ENCODE measurements around the gene TRMT2B. TPM values are rescaled to one million over a fixed set of nuclear protein-coding genes. Genes with fewer than 3 reads are reported as not detected.

The TRMT2B gene
- total RNA-seq, 1 experiment from 2014 or later, result 39.7 TPM

- DNase-seq (ENCODE audit: low read depth, low spot score) (no peak), ATAC-seq (no peak)
- intact Hi-C loops (cut with micrococcal nuclease; ENCODE audit: unreplicated experiment), result no loop called here
- Histone ChIP-seq H3K9me3 (ENCODE audit: control insufficient read depth, insufficient read depth, low read depth, low read length) (no peaks in the 10 kb centered on the region), H3K36me3 (ENCODE audit: control insufficient read depth, insufficient read depth, low read length) (peaks cover 7% of the 10 kb centered on the region; the same call in 1 of the 2 replicates), H3K4me3 (ENCODE audit: low read depth in 2 of 2, low read length in 2 of 2) (no peak overlapping the region), H3K27me3 (ENCODE audit: control insufficient read depth, insufficient read depth, low read length) (no peaks in the 10 kb centered on the region), H3K4me1 (ENCODE audit: control insufficient read depth, insufficient read depth, low read length) (no peaks in the 10 kb centered on the region), H3K27ac (ENCODE audit: low read length) (no peak overlapping the region)
- POLR2A ChIA-PET, result no interaction called here
- CTCF ChIA-PET, result no interaction called here
- in situ Hi-C loops (cut with HindIII; ENCODE audit: low pct_unique_long_range_greater_than_20kb, low sequenced_read_pairs), result no loop called here
- BruUV-seq (replicated peaks), result no TSS peak
- TF ChIP-seq TCF7L2 (IDR thresholded peaks at IDR 0.05; ENCODE audit: low read depth, low read length) (no peak), REST (IDR thresholded peaks at IDR 0.05; ENCODE audit: insufficient read depth in 1 of 2, low read depth in 2 of 2, low read length in 1 of 2) (no peak), CTCF (IDR thresholded peaks at IDR 0.05) (no peak), SIN3A (IDR thresholded peaks at IDR 0.05; ENCODE audit: borderline replicate concordance, insufficient read depth, low read depth, low read length) (no peak), POLR2AphosphoS5 (IDR thresholded peaks at IDR 0.05; ENCODE audit: low read depth, low read length) (no peak)
These were observed 14.7 kb downstream of the TRMT2B start for GRCh38 chrX:101037231-101037630.

DNA sequence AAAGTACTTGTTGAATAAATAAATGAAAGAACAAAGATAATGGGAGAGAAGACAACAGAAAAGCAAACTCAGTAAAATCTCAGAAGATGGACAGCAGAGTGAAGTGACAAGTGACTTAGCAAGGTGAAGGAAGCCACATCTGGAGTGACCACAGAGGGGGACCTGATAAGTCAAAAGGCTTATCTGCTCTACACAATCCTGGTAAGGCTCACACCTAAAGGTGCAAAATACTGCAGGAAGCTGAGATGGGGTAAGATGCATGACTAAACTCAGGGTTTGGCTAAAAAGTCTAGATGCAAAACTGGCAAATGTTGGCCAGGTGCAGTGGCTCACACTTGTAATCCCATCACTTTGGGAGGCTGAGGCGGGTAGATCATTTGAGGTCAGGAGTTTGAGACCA is 22.2 kb downstream of the TRMT2B start:
- Histone ChIP-seq H3K36me3 (ENCODE audit: control insufficient read depth, insufficient read depth, low read length) (peaks cover 2% of the 10 kb centered on the region; the same call in 1 of the 2 replicates), H3K4me1 (ENCODE audit: control insufficient read depth, insufficient read depth, low read length) (no peaks in the 10 kb centered on the region), H3K9me3 (ENCODE audit: control insufficient read depth, insufficient read depth, low read depth, low read length) (no peaks in the 10 kb centered on the region), H3K27ac (ENCODE audit: low read length) (no peak overlapping the region), H3K27me3 (ENCODE audit: control insufficient read depth, insufficient read depth, low read length) (no peaks in the 10 kb centered on the region), H3K4me3 (ENCODE audit: low read depth in 2 of 2, low read length in 2 of 2) (no peak overlapping the region)
- DNase-seq (ENCODE audit: low read depth, low spot score) (no peak), ATAC-seq (no peak)
- no TSS peak for BruUV-seq (replicated peaks)
- POLR2A ChIA-PET, result no interaction called here
- intact Hi-C loops (cut with micrococcal nuclease; ENCODE audit: unreplicated experiment) (no loop called here), in situ Hi-C loops (cut with HindIII; ENCODE audit: low pct_unique_long_range_greater_than_20kb, low sequenced_read_pairs) (no loop called here)
- no peak for TF ChIP-seq TCF7L2 (IDR thresholded peaks at IDR 0.05; ENCODE audit: low read depth, low read length)
- no peak for TF ChIP-seq REST (IDR thresholded peaks at IDR 0.05; ENCODE audit: insufficient read depth in 1 of 2, low read depth in 2 of 2, low read length in 1 of 2)
- TF ChIP-seq CTCF (IDR thresholded peaks at IDR 0.05), result no peak
- CTCF ChIA-PET, result no interaction called here

Data from Panc1 (cell line).